RWPE1 (cell line): ENCODE measurements around the gene LRMDA.

Experiments used
- CTCF ChIA-PET: fragments of 350-600 bp; sonication (Branson Sonifier 250); formaldehyde crosslinking; extraction: SDS; loops from one replicate; lab custom pipeline; 2021; lab: Yijun Ruan, JAX
- POLR2A ChIA-PET: fragments of 400-600 bp; formaldehyde crosslinking; extraction: SDS; loops from one replicate; lab custom pipeline; 2020; ENCODE audit warnings: antibody characterized with exemption; ENCODE audit not compliant: low non-redundant PET; lab: Yijun Ruan, JAX
- DNase-seq: peaks from one replicate; pipeline ENCODE4 v3.0.0; 2012; ENCODE audit warnings: low spot score
- H3K27ac ChIP-seq: fragments of 450-650 bp; 2 replicates; pipeline ENCODE4 v1.5.1; 2017
- CTCF ChIP-seq: fragments of 450-650 bp; conservative IDR thresholded peaks from 2 replicates; pipeline ENCODE4 v1.5.1; 2017; ENCODE audit warnings: low read depth, mild to moderate bottlenecking

LRMDA gene

GRCh38 chr10:75722020-75722419 lies 290.6 kb downstream of the LRMDA start:
- CTCF ChIA-PET = no interaction called here
- DNase-seq = no peak
- no peak for TF ChIP-seq CTCF
- POLR2A ChIA-PET = no interaction called here
- no peak overlapping the region for H3K27ac ChIP-seq

GRCh38 chr10:75722609-75723008 lies 291.2 kb downstream of the LRMDA start:
- DNase-seq = no peak
- no peak overlapping the region for H3K27ac ChIP-seq
- ChIA-PET CTCF (interaction anchor here (0.6 kb wide), 1 partner anchor 42 kb away, joined by 4 read pairs; no protein-coding TSS in a partner anchor), POLR2A (no interaction called here)
- no peak for TF ChIP-seq CTCF

GRCh38 chr10:75723319-75723980 lies 292.0 kb downstream of the LRMDA start:
- ChIA-PET POLR2A (no interaction called here), CTCF (interaction anchor here (0.6 kb wide), 1 partner anchor 50 kb away, joined by 4 read pairs; no protein-coding TSS in a partner anchor)
- DNase-seq = no peak
- H3K27ac ChIP-seq = no peak overlapping the region
- TF ChIP-seq CTCF = no peak

- H3K27ac ChIP-seq = no peak overlapping the region
- DNase-seq = no peak
- ChIA-PET CTCF (no interaction called here), POLR2A (no interaction called here)
- TF ChIP-seq CTCF = no peak
Observed at GRCh38 chr10:75724047-75724446, 292.6 kb downstream of the LRMDA start.

GRCh38 chr10:75726522-75727483 lies 295.4 kb downstream of the LRMDA start:
- POLR2A ChIA-PET = no interaction called here

More at GRCh38 chr10:75726522-75727483, 295.4 kb downstream of the LRMDA start:
- no peak for TF ChIP-seq CTCF
- CTCF ChIA-PET = no interaction called here
- H3K27ac ChIP-seq = no peak overlapping the region
- no peak for DNase-seq
